K562 (cell line): ENCODE data around the gene TM2D3. TPM values are rescaled to one million over a fixed set of nuclear protein-coding genes. Genes with fewer than 3 reads are reported as not detected.
A peak's percentile ranks its signal among the peaks of the same experiment; 100 is the strongest.

Source experiments
- ATAC-seq: fragments of 200-7000 bp; cut with Tn5 transposase; 3 replicates; pipeline ENCODE4 v1.9.1; 2020; ENCODE audit warnings: moderate library complexity
- BruUV-seq: library from RNA; stranded (reverse); fragments of 400-500 nt; replicated peaks from 2 replicates; lab custom pipeline; 2021; lab: Mats Ljungman, UMichigan
- CTCF ChIA-PET: fragments of 300-600 bp; formaldehyde crosslinking; extraction: SDS; loops from one replicate; lab custom pipeline; 2021; ENCODE audit warnings: low intra/inter-chr PET ratio; lab: Yijun Ruan, JAX
- POLR2A ChIA-PET: fragments of 300-600, 350-650 bp; sonication (Branson Sonifier 250); formaldehyde crosslinking; extraction: SDS; loops from one replicate; lab custom pipeline; 2021; ENCODE audit warnings: antibody characterized with exemption, inconsistent platforms; lab: Yijun Ruan, JAX
- DNase-seq, 4 experiments: peaks; one replicate each; pipeline versions ENCODE4 v3.0.0 to v3.0.0-alpha.2; 2011 to 2018; ENCODE audit warnings: low spot score in 3 of 4, mixed read lengths in 3 of 4; ENCODE audit errors: extremely low read depth in 1 of 4
- FAIRE-seq: peaks from 2 replicates; lab custom pipeline; 2011; peaks lifted over from hg19 to GRCh38; lab: Jason Lieb, UNC
- H2AFZ ChIP-seq: 2 replicates; pipeline ENCODE4 v1.6.0; 2011; ENCODE audit warnings: low read depth, low read length, control low read depth, inconsistent platforms
- H3K27ac ChIP-seq: fragments of 200-600 bp; 3 replicates; pipeline ENCODE4 v1.8.0; 2011; ENCODE audit warnings: low read depth, mild to moderate bottlenecking, control low read depth, inconsistent platforms, low read length, moderate library complexity, mixed read lengths; ENCODE audit errors: extremely low read depth
- H3K27me3 ChIP-seq, 2 experiments: fragments of 300-600 bp in 1 of 2; 2 replicates in 1 of 2; 3 replicates in 1 of 2; pipeline versions ENCODE4 v1.6.0 to v1.8.0; 2011; ENCODE audit warnings: inconsistent platforms in 2 of 2, low read length in 2 of 2, mild to moderate bottlenecking in 1 of 2, mixed read lengths in 1 of 2, moderate library complexity in 1 of 2; ENCODE audit not compliant: control insufficient read depth in 2 of 2, insufficient read depth in 2 of 2
- H3K36me3 ChIP-seq: fragments of 300-600 bp; 3 replicates; pipeline ENCODE4 v1.8.0; 2011; ENCODE audit warnings: mild to moderate bottlenecking, low read length, inconsistent platforms; ENCODE audit not compliant: control insufficient read depth, insufficient read depth
- H3K4me1 ChIP-seq, 2 experiments: fragments of 200-600 bp in 1 of 2; replicated peaks in 1 of 2; 2 replicates in 1 of 2; 3 replicates in 1 of 2; pipeline versions ENCODE4 v1.5.1 to v1.8.0; 2011; ENCODE audit warnings: inconsistent platforms in 2 of 2, low read length in 2 of 2, mild to moderate bottlenecking in 1 of 2, mixed read lengths in 1 of 2, moderate library complexity in 1 of 2; ENCODE audit not compliant: control insufficient read depth in 2 of 2, insufficient read depth in 2 of 2
- H3K4me2 ChIP-seq: 2 replicates; pipeline ENCODE4 v1.6.1; 2011; ENCODE audit warnings: low read length, control low read depth, inconsistent platforms, mixed read lengths; ENCODE audit not compliant: insufficient read depth
- H3K4me3 ChIP-seq: fragments of 200-600 bp; sonication (generic), shearing (Covaris generic); 2 replicates; pipeline ENCODE4 v1.5.1; 2016; ENCODE audit warnings: control low read depth, inconsistent platforms
- H3K79me2 ChIP-seq: fragments of 200-600 bp; 3 replicates; pipeline ENCODE4 v1.8.0; 2011; ENCODE audit warnings: low read length, inconsistent platforms; ENCODE audit not compliant: control insufficient read depth, insufficient read depth
- H3K9ac ChIP-seq, 2 experiments: 2 replicates each; pipeline versions ENCODE4 v1.6.0 to v1.6.1; 2011; ENCODE audit warnings: low read depth in 2 of 2, low read length in 2 of 2, control low read depth in 1 of 2, inconsistent platforms in 1 of 2, mild to moderate bottlenecking in 1 of 2, mixed read lengths in 1 of 2; ENCODE audit not compliant: insufficient read depth in 1 of 2
- H3K9me1 ChIP-seq: one replicate; pipeline ENCODE4 v1.6.0; 2011; ENCODE audit warnings: inconsistent platforms, mild to moderate bottlenecking, low read length, moderate library complexity; ENCODE audit not compliant: control insufficient read depth, insufficient read depth
- H3K9me3 ChIP-seq: replicated peaks from 2 replicates; pipeline ENCODE4 v1.5.1; 2011; ENCODE audit warnings: low read depth, low read length, inconsistent platforms; ENCODE audit not compliant: control insufficient read depth, insufficient read depth
- H4K20me1 ChIP-seq: replicated peaks from 2 replicates; pipeline ENCODE4 v1.6.1; 2011; ENCODE audit warnings: low read length, inconsistent platforms, mixed read lengths; ENCODE audit not compliant: control insufficient read depth, insufficient read depth
- AFF1 ChIP-seq, 2 experiments: fragments of 450-650 bp; IDR thresholded peaks; 2 replicates each; pipeline ENCODE4 v1.6.1; 2018; ENCODE audit warnings: mild to moderate bottlenecking in 2 of 2, low read depth in 1 of 2; ENCODE audit not compliant: partially characterized antibody in 2 of 2
- ATF2 ChIP-seq: sonication (generic); formaldehyde crosslinking; IDR thresholded peaks from 2 replicates; pipeline ENCODE4 v1.8.1; 2022; ENCODE audit warnings: missing genetic modification reagents
- NFIX ChIP-seq: fragments of 250-450 bp; sonication (Bioruptor Pico); IDR thresholded peaks from 2 replicates; pipeline ENCODE4 v1.4.0; 2020; ENCODE audit warnings: low read depth, mild to moderate bottlenecking, moderate library complexity
- RREB1 ChIP-seq: fragments of 250-450 bp; sonication (Bioruptor Pico); IDR thresholded peaks from 2 replicates; pipeline ENCODE4 v1.4.0; 2020
- SIN3A ChIP-seq, 2 experiments: fragments of 150-350 bp in 1 of 2; IDR thresholded peaks; 2 replicates each; pipeline ENCODE4 v1.6.1; 2011 to 2016; ENCODE audit warnings: borderline replicate concordance in 2 of 2, low read depth in 2 of 2, low read length in 2 of 2, mild to moderate bottlenecking in 2 of 2, moderate library complexity in 2 of 2; ENCODE audit not compliant: control insufficient read depth in 1 of 2
- ZNF41 ChIP-seq: fragments of 250-450 bp; sonication (Bioruptor Pico); conservative IDR thresholded peaks from 2 replicates; pipeline ENCODE4 v1.4.0; 2020; ENCODE audit warnings: mild to moderate bottlenecking
- WGBS: fragments of 100-300 bp; shearing (Covaris generic); methylation state at CpG from one replicate; pipeline ENCODE4 v1.1.6; 2016; ENCODE audit warnings: low coverage, mixed read lengths; ENCODE audit not compliant: insufficient coverage; ENCODE audit errors: missing lambda C conversion rate; 5-methylcytosine and 5-hydroxymethylcytosine counted together
- in situ Hi-C: fragments of 300-500 bp; cut with MboI; formaldehyde crosslinking; loops from 4 replicates; pipeline ENCODE4 v1.15.0; 2018; ENCODE audit warnings: inconsistent platforms, mixed read lengths
- intact Hi-C: fragments of 100-400 bp; cut with micrococcal nuclease; formaldehyde crosslinking; loops from 2 replicates; pipeline ENCODE4 v1.14.2; 2022
- polyA plus RNA-seq, 8 experiments: library from polyadenylated mRNA; depleted of rRNA in 4 of 8; stranded (reverse) in 5 of 8; unstranded in 3 of 8; fragments of >200 nt; fragmentation: Nextera tagmentation in 2 of 8; fragmentation: Illumina TruSeq in 1 of 8; extraction: Ambion mirVana in 2 of 8; extraction: Trizol in 1 of 8; gene quantifications; 2 replicates each; pipeline versions ENCODE4 v1.2.1 to v1.2.3, GENCODE V29; 2011 to 2014; ENCODE audit warnings: inconsistent platforms in 1 of 8, missing spikeins in 1 of 8
- total RNA-seq, 7 experiments: library from RNA; depleted of rRNA in 6 of 7; stranded (reverse); fragments of >200 nt in 6 of 7; fragmentation: Illumina TruSeq in 2 of 7; extraction: Trizol in 2 of 7; gene quantifications; 2 replicates each; pipeline versions ENCODE4 v1.2.1 to v1.2.3, GENCODE V29; 2011 to 2021; ENCODE audit warnings: low replicate concordance in 1 of 7

The TM2D3 gene
- total and polyA plus RNA-seq, 9 of the 15 experiments (the other 6 are each of a cell fraction or from before 2014, with no cell fraction given), result 16.5 to 67.9 (median 31.3) TPM

- TF ChIP-seq AFF1 (IDR thresholded peaks at IDR 0.05; ENCODE audit: low read depth in 1 of 2, partially characterized antibody in 2 of 2) (no peak), SIN3A (IDR thresholded peaks at IDR 0.05; ENCODE audit: borderline replicate concordance in 2 of 2, control insufficient read depth in 1 of 2, low read depth in 2 of 2, low read length in 2 of 2) (no peak), ZNF41 (CRISPR knock-in tag) (no peak)
- TF ChIP-seq, all 486 proteins: peak for 0
Measured at GRCh38 chr15:101614761-101615160, 37.4 kb downstream of the TM2D3 start (continued).

GRCh38 chr15:101614001-101614585 lies 38.1 kb downstream of the TM2D3 start:
- ChIA-PET CTCF (no interaction called here), POLR2A (interaction anchor here (0.6 kb wide), 2 partner anchors 28 to 63 kb away, joined by 3 to 4 read pairs; no protein-coding TSS in a partner anchor)
- BruUV-seq, result no TSS peak
- Histone ChIP-seq H3K4me2 (no peak overlapping the region), H4K20me1 (no peaks in the 10 kb centered on the region), H3K9me1 (no peaks in the 10 kb centered on the region), H3K36me3 (no peaks in the 10 kb centered on the region), H3K79me2 (no peaks in the 10 kb centered on the region), H3K27me3 (peaks cover 32 to 64% of the 10 kb centered on the region in 2 experiments), H3K4me3 (no peak overlapping the region), H3K27ac (no peak overlapping the region), H3K9me3 (no peaks in the 10 kb centered on the region), H3K9ac (peak overlapping the region in 1 of 2 experiments; percentile 70; a peak in 1 of 4 replicates), H3K4me1 (peaks cover 17 to 21% of the 10 kb centered on the region in 2 experiments; a peak in 4 of 5 replicates), H2AFZ (0 out of 2 replicates have a peak overlapping the region, but pooled peaks have one; percentile 28)
- no peak for DNase-seq
- intact Hi-C loops, result no loop called here
- no peak for ATAC-seq
- WGBS, result 5% methylated on average over 14 of the region's 14 CpGs
- in situ Hi-C loops, result no loop called here
- FAIRE-seq, result no peak
- TF ChIP-seq NFIX (no peak), RREB1 (CRISPR knock-in tag) (no peak), ATF2 (CRISPR knock-in tag) (peak; percentile 61; the same call in 1 of the 2 replicates)
